ENCODE results near the gene VKORC1L1. TPM values are rescaled to one million over a fixed set of nuclear protein-coding genes. Genes with fewer than 3 reads are reported as not detected.

VKORC1L1 gene
- total and polyA plus RNA-seq, 9 of the 15 experiments (the other 6 are each of a cell fraction or from before 2014, with no cell fraction given): 6.8 to 36.5 (median 19.3) TPM

- no peak for TF ChIP-seq TCF15 (CRISPR knock-in tag; IDR thresholded peaks at IDR 0.05)
- TF ChIP-seq SOX6 (IDR thresholded peaks at IDR 0.05): peak; percentile 58; the same call in 1 of the 2 replicates
- TF ChIP-seq ZNF347 (CRISPR knock-in tag; IDR thresholded peaks at IDR 0.05; ENCODE audit: low read depth): no peak
- no peak for TF ChIP-seq XRCC4 (IDR thresholded peaks at IDR 0.05; ENCODE audit: extremely low read depth, insufficient read depth, insufficient read length)
- TF ChIP-seq CSDE1 (IDR thresholded peaks at IDR 0.05): no peak
- no peak for TF ChIP-seq ZNF407 (IDR thresholded peaks at IDR 0.05; ENCODE audit: low read depth)
- no peak for TF ChIP-seq GABPB2 (CRISPR knock-in tag; conservative IDR thresholded peaks at IDR 0.05)
- TF ChIP-seq CREB1 (IDR thresholded peaks at IDR 0.05): peak; percentile 37
- peak; percentile 32; the same call in 1 of the 2 replicates for TF ChIP-seq CREB1 (CRISPR knock-in tag; IDR thresholded peaks at IDR 0.05)
- TF ChIP-seq HNRNPLL (IDR thresholded peaks at IDR 0.05; ENCODE audit: low read depth, low read length, poor library complexity, severe bottlenecking): no peak
- no peak for TF ChIP-seq SNIP1 (IDR thresholded peaks at IDR 0.05; ENCODE audit: low read depth)
- TF ChIP-seq AFF1 (IDR thresholded peaks at IDR 0.05; ENCODE audit: low read depth in 1 of 2, partially characterized antibody in 2 of 2): no peak
- peak; percentile 69 for TF ChIP-seq MTA3 (IDR thresholded peaks at IDR 0.05; ENCODE audit: borderline replicate concordance)
- TF ChIP-seq ZNF24 (IDR thresholded peaks at IDR 0.05): no peak
- no peak for TF ChIP-seq FUS (optimal IDR thresholded peaks at IDR 0.05; ENCODE audit: low read depth, low read length)
Measured at GRCh38 chr7:65927489-65928448, 54.9 kb downstream of the VKORC1L1 start (continued).
